Activated CD8-positive, alpha-beta memory T cell treated with anti-CD3 and anti-CD28 coated beads for 1 hour (primary cell): ENCODE data around the gene KIF26A.
"Not testable (repeated sequence)": the region's sequence is repeated elsewhere in the genome, so short reads cannot be mapped to it uniquely, and the experiment has no call there.

Experiments used
- DNase-seq, 2 donors: peaks; one replicate each; pipeline ENCODE4 v3.0.0-alpha.2; 2020; ENCODE audit warnings: low read depth in 1 of 2; ENCODE audit errors: extremely low read depth in 1 of 2

The KIF26A gene

DNA sequence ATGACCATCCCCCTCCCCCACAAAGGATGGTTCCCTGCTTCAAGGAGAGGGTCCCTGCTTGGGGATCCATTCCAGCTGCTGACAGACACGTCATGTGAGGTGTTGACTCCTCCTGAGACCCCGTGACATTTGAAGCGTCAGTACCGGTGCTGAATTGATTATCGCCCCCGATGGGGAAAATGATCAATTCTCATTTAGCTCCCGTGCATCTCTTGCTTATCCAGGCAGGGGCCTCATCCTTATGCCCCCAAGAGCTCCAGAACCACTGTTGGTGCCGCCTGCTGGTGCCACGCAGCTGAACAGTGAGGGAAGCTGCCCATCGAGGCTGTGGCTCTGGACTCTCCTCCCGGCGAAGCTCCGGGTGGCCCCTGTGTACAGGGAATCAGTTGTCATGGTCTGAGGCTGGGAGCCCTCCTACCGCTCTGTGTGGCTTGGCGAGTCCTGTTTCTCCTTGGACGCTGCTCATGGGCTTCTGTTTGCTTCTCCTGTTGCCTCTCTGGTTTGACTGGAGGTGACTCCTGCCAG is 4.6 kb downstream of the KIF26A start:
- no peak for DNase-seq

- no peak for DNase-seq
These were observed 5.4 kb downstream of the KIF26A start for GRCh38 chr14:104143521-104144452.

DNA sequence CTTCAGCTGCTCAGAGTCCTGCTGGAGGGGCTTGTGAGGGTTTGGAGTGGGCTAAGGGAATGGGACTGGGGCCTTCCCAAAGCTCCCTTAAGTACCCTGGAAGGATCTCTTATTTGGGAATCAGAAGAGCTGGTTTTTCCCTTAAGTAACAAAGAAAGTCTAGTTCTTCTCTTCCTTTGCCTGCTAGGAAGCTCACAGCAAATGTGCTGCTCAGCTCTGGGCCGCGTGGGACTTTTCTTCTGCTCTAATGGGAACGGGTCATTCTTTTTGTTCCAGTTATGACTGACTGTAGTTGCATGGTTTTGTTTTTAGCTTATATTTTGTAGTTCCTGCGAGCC is 6.0 kb downstream of the KIF26A start:
- no peak for DNase-seq

DNA sequence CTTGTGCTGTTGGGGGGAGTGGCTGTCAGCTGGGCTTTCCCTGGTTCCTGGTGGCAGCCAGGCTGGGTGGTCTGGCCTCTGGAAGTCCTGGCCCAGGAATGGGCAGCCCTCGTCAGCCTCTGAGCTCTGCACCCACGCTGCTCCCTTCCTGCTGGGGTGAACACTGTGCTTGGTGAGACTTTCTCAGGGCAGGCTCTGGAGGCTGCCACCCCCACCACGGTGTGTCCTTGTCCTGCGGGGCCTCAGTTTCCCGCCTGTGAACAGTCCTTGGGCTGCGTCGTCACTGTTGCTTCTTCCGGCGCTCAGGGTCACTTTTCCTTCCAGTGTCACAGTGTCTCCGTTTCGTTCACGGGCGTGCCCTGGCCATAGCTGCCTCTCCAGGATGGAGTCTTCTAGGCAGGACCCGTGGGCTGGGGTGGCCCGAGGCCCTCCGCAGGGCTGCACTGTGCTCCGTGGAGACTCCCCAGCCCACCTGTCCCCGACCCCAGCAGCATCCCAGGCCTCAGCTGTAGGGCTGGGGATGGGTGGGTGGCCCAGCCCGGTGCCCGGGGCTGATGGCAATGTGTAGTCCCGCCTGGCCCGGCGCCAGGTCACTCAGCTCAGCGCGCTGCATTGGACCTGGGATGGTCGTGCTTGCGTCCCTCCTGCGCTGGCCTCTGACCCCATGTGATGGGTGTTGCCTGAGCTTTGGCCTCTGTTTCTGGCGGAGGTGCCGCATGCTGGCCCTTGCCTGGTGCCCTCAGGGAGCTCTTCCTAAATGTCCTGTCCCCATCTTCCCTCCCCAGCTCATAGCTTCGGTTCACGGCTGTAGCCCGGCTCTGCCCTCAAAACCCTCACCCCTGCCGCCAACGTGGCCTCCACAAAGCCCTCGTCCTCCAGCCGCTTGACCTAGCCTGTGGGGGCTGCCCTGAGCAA is 6.8 kb downstream of the KIF26A start:
- DNase-seq, result no peak

GRCh38 chr14:104145826-104146601 is 7.6 kb downstream of the KIF26A start:
- no peak for DNase-seq

- no peak for DNase-seq
These were observed 8.4 kb downstream of the KIF26A start for GRCh38 chr14:104146651-104147345.

DNA sequence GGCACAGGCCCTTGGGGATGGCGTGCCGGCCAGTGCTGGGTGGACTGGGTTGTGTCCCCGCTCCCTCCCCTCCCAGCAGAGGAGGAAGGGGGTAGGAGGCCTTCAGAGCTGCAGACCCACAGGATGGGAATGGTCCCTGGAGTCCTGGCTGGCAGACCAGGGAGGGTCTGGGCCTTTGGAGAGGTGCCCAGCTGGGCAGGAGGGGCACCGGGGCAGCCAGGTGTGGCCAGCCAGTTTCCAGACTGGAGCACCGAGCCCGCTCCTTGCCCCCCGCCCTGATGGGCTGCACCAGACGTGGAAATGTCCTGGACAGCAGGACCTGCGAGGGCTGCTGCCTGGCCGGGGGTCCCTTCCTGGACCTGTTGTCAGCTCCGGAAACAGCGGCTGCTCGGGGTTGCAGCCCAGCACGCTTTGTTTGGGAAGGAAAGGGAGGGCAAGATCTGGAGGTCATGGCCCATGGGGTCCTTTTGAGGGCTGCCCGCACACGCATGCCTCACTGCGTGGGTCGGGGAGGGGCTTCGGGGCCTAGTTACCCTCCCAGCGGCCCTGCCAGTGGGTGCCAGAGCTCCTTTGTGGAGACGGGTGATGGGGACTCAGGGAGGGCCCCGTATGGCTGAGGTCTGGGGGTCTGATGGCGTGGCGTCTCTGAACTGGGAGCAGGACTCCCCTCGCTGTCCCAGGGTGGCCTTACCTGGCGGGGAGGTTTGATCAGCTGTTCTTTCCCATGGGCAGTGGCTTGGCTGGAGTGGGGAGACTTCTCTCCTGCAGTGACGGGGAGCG is 9.1 kb downstream of the KIF26A start:
- DNase-seq, result no peak

GRCh38 chr14:104148433-104149277 is 10.3 kb downstream of the KIF26A start:
- DNase-seq, result no peak

- no peak for DNase-seq
These were observed 10.8 kb downstream of the KIF26A start for GRCh38 chr14:104149278-104149595.

GRCh38 chr14:104149617-104150135 is 11.3 kb downstream of the KIF26A start:
- no peak for DNase-seq

GRCh38 chr14:104150136-104151025 is 12.0 kb downstream of the KIF26A start:
- DNase-seq, result no peak

GRCh38 chr14:104151026-104151381 is 12.6 kb downstream of the KIF26A start:
- no peak for DNase-seq

DNA sequence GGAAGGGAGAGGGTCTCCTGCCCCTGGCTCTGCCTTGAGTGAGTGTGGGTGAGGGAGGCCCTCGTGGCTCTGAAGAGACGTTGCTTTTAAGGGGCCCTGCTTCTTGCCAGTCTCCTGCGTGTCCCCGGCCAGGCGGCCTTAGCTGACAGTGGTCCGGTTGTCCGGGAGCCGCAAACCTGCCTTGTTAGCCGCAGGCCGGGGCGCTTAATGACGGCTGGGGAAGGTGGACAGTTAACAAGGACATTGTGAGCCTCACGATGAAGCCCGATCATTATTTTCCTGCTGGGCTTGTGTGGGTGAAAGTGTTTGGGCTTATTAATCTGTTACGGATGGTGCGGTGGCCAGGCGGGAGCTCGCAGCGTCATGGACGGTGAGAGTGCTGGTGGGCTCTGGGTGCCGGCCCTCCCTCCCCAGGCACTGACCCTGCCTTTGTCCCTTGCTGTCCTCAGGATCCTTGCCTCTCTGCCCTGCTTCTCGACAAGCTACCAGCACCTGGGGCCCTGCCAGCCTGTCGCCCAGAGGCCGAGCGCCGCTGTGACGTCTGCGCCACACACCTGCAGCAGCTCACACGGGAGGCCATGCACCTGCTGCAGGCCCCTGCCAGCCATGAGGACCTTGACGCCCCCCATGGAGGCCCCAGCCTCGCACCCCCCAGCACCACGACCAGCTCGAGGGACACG is 13.3 kb downstream of the KIF26A start:
- DNase-seq, result no peak

GRCh38 chr14:104152246-104152575 is 13.8 kb downstream of the KIF26A start:
- DNase-seq, result no peak

DNA sequence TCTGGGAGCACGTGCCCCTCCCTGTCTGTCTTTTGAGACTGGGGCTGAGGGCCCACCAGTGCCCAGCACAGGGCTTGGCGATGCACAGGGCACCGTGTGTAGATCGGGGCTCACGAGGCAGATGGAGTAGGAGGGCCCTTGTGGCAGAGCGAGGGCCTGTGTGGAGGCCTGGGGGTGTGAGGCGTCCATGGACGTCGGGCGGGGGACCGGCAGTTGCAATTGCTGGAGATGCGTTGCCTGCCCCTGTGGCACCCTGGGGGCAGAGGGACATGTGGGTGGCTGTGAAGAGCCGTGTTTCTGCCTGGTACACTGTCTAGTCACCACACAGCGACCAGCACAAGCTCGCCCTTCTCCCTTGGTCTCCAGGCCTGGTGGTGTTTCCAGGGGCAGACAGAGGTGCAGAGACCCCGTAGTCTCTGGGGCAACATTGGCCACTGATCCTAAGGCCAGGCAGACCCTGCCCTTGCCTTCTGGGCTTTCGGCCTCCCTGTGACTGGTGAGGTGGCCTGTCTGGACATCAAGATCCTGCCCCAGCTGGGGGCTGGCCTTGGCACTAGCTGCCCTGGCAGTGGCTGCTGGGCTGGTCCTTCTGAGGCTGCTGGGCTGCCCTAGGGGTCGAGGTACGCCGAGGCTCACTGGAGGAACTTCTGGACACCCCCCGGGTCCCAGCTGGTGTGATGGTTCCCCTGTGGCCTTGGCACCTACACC is 14.5 kb downstream of the KIF26A start:
- DNase-seq, result no peak

- DNase-seq, result not testable (repeated sequence)
These were observed 15.0 kb downstream of the KIF26A start for GRCh38 chr14:104153394-104153755.

DNA sequence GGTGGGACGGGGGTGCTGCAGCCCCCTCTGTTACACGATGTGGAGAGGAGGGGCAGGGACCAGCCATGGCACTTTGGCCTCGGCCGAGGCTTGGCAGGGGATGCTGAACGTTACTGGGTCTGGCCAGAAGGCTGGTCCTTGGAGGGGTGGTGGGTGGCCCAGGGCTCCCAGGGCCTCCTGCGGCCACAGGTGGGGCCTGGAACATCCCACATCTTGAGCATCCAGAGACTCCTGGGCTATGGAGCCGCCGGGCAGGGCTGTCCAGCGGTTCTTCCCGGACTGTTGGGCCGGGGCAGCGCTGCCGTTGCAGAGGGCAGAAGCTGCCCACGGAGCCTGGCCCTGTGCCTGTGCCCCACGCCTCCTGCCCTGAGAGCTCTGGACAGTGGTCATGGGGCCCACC is 15.9 kb downstream of the KIF26A start:
- no peak for DNase-seq
